B cell (primary cell): ENCODE results near the gene USP46. TPM values are rescaled to one million over a fixed set of nuclear protein-coding genes. Genes with fewer than 3 reads are reported as not detected.

Source experiments
- ATAC-seq: fragments of 200-7000 bp; cut with Tn5 transposase; one replicate; pipeline ENCODE4 v1.10.0; 2021; ENCODE audit warnings: low read depth, mild to moderate bottlenecking, moderate number of reproducible peaks, moderate library complexity
- CTCF ChIA-PET: fragments of 350-600 bp; sonication (Branson Sonifier 250); formaldehyde crosslinking; loops from one replicate; lab custom pipeline; 2021; ENCODE audit warnings: antibody characterized with exemption, inconsistent platforms; lab: Charles Lee
- POLR2A ChIA-PET: fragments of 350-600 bp; sonication (Branson Sonifier 250); formaldehyde crosslinking; loops from one replicate; lab custom pipeline; 2021; ENCODE audit warnings: antibody characterized with exemption; lab: Charles Lee
- DNase-seq: peaks from one replicate; pipeline ENCODE4 v3.0.0; 2013
- H2AFZ ChIP-seq: 2 replicates; pipeline ENCODE4 v1.6.1; 2012; ENCODE audit warnings: mild to moderate bottlenecking, low read depth, low read length; ENCODE audit not compliant: insufficient read depth, poor library complexity, severe bottlenecking
- H3K27ac ChIP-seq, 2 donors: 1 replicate in 1 of 2; 2 replicates in 1 of 2; pipeline ENCODE4 v1.5.1; 2012 to 2013; ENCODE audit warnings: low read length in 2 of 2, mild to moderate bottlenecking in 2 of 2, moderate library complexity in 1 of 2
- H3K27me3 ChIP-seq, 4 experiments: fragments of 200-600 bp in 1 of 4; sonication (generic) in 1 of 4; replicated peaks in 1 of 4; 1 replicate in 2 of 4; 2 replicates in 2 of 4; pipeline versions ENCODE4 v1.6.1 to v1.7.0; 2013 to 2016; ENCODE audit warnings: low read length in 3 of 4, mild to moderate bottlenecking in 2 of 4, mixed read lengths in 1 of 4, moderate library complexity in 1 of 4; ENCODE audit not compliant: insufficient read depth in 4 of 4, control insufficient read depth in 3 of 4; ENCODE audit errors: control extremely low read depth in 1 of 4
- H3K36me3 ChIP-seq, 2 experiments: replicated peaks in 1 of 2; 1 replicate in 1 of 2; 2 replicates in 1 of 2; pipeline versions ENCODE4 v1.6.1 to v1.7.1; 2013; ENCODE audit warnings: low read length in 1 of 2; ENCODE audit not compliant: insufficient read depth in 2 of 2, control insufficient read depth in 1 of 2; ENCODE audit errors: control extremely low read depth in 1 of 2, extremely low read depth in 1 of 2
- H3K4me1 ChIP-seq, 2 donors: fragments of 200-600 bp in 1 of 2; sonication (generic) in 1 of 2; 1 replicate in 1 of 2; 2 replicates in 1 of 2; pipeline versions ENCODE4 v1.5.1 to v1.6.1; 2013 to 2017; ENCODE audit warnings: low read length in 2 of 2; ENCODE audit not compliant: control insufficient read depth in 2 of 2, insufficient read depth in 2 of 2
- H3K4me2 ChIP-seq: replicated peaks from 2 replicates; pipeline ENCODE3; 2012; ENCODE audit warnings: mild to moderate bottlenecking, low read depth, low read length; ENCODE audit not compliant: poor library complexity, severe bottlenecking
- H3K4me3 ChIP-seq, 5 experiments: fragments of 200-600 bp in 1 of 5; sonication (generic) in 1 of 5; 1 replicate in 3 of 5; 2 replicates in 2 of 5; pipeline versions ENCODE4 v1.5.1 to v1.7.0; 2011 to 2016; ENCODE audit warnings: low read length in 4 of 5, mild to moderate bottlenecking in 4 of 5, low read depth in 2 of 5, control low read depth in 1 of 5, moderate library complexity in 1 of 5; ENCODE audit not compliant: insufficient read depth in 1 of 5; ENCODE audit errors: control extremely low read depth in 1 of 5, extremely low read depth in 1 of 5
- H3K79me2 ChIP-seq: fragments of 200-600 bp; sonication (generic); one replicate; pipeline ENCODE4 v1.6.0; 2016; ENCODE audit warnings: low read length; ENCODE audit not compliant: control insufficient read depth, insufficient read depth
- H3K9ac ChIP-seq: fragments of 200-600 bp; sonication (generic); 2 replicates; pipeline ENCODE4 v1.6.1; 2017; ENCODE audit warnings: mild to moderate bottlenecking, low read length, moderate library complexity
- H3K9me3 ChIP-seq, 3 donors: one replicate each; pipeline versions ENCODE4 v1.6.1 to v1.7.1; 2013; ENCODE audit warnings: low read length in 2 of 3; ENCODE audit not compliant: control insufficient read depth in 2 of 3, insufficient read depth in 1 of 3; ENCODE audit errors: control extremely low read depth in 1 of 3
- H4K20me1 ChIP-seq: 2 replicates; pipeline ENCODE4 v1.6.0; 2012; ENCODE audit warnings: mild to moderate bottlenecking, low read length; ENCODE audit not compliant: insufficient read depth, control insufficient read depth, poor library complexity, severe bottlenecking
- H3K27ac Mint-ChIP-seq: one replicate; pipeline ENCODE4 v1.8.0; 2021; ENCODE audit warnings: mixed read lengths
- H3K27me3 Mint-ChIP-seq: one replicate; pipeline ENCODE4 v1.8.0; 2021; ENCODE audit warnings: mixed read lengths
- H3K4me1 Mint-ChIP-seq: one replicate; pipeline ENCODE4 v1.8.0; 2021; ENCODE audit warnings: mixed read lengths
- H3K4me3 Mint-ChIP-seq: one replicate; pipeline ENCODE4 v1.8.0; 2021; ENCODE audit warnings: mixed read lengths
- H3K9me3 Mint-ChIP-seq: one replicate; pipeline ENCODE4 v1.8.0; 2022; ENCODE audit warnings: mixed read lengths; ENCODE audit not compliant: insufficient read depth
- EZH2 ChIP-seq: IDR thresholded peaks from 2 replicates; pipeline ENCODE4 v1.6.1; 2012; ENCODE audit warnings: borderline replicate concordance, low read depth, mild to moderate bottlenecking, moderate library complexity, low read length; ENCODE audit not compliant: insufficient read depth, poor library complexity, severe bottlenecking
- WGBS: methylation state at CpG from one replicate; pipeline ENCODE4 v1.1.5; 2013; ENCODE audit warnings: missing lambda C conversion rate; ENCODE audit not compliant: insufficient coverage; 5-methylcytosine and 5-hydroxymethylcytosine counted together
- intact Hi-C: fragments of 100-400 bp; cut with micrococcal nuclease; formaldehyde crosslinking; loops from one replicate; pipeline ENCODE4 v1.10.0; 2022
- polyA plus RNA-seq: library from polyadenylated mRNA; depleted of rRNA; stranded (reverse); fragments of >200 nt; gene quantifications from 2 replicates; pipeline ENCODE4 v1.2.3, GENCODE V29; 2012
- total RNA-seq, 2 donors: library from RNA; stranded (reverse); fragments of 120-200 nt in 1 of 2; gene quantifications; 1 replicate in 1 of 2; 2 replicates in 1 of 2; pipeline versions ENCODE4 v1.2.3 to v1.2.4, GENCODE V29; 2013 to 2022
- TF ChIP-seq, protein P1 (sequence below): fragments of 200-600 bp; IDR thresholded peaks from one replicate; pipeline ENCODE4 v1.8.0; 2022; ENCODE audit warnings: antibody characterized with exemption, mild to moderate bottlenecking

The USP46 gene
- total and polyA plus RNA-seq, 2 donors (not counting 1 experiment from before 2014, with no cell fraction given), result 1.8 to 11.8 TPM

DNA sequence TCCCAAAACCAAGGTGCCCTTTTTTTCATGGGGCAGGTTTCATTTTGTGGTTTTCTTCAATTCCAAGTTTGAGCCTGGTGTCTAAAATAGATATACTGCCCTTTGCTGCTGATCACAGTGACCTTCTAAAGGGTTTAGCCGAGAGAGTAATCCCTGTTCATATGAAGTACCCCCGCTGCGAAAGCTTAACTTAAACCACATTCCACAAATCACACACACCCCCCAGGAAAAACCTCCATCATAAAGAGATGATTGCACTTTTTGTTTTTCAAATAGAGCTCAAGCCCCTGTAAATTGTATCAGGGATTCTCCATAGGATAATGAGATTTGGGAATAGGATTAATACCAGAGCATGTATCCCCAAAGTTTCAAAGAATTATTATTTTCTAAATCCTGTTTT lies 90.8 kb downstream of the USP46 start:
- H3K4me3 Mint-ChIP-seq, result no peak overlapping the region

DNA sequence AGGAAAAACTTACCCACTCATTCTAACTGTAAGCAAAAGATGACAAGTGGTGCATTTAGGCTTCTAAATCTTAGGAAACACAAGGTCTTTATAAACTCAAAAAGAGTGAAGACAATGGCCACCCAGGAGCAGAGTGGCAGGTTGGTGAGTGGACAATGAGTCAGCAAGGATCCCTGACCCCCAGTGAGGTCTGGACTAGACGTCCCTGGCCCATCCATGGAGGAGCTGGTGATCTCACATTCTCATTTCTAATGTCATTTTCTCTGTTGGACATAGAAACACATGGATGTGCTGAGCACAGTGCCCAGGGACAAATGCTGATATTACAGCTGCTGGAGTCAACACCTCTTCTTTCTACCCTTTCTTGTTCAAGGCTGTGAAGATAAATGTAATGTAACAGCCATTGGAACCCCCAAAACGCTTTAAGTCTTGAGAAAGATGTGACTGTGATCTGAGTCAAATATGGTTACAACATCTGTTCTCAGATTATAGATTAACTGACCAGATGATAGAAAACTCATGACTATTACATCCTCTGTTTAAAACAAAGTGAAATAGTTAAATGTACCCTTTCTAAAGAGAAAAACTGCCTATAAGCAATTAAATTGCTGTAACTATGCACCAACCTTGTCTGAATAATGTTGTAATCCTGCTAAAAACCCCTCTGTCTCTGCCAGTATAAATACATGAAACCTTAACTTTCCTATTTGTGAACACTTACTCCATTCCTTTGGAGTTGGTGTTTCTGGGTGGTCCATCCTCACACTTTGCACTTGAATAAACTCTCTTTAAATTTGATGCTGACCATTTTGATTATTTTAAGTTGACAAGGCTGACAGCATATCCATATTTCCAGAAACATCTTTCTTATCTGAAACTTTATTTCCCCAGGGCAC lies 92.7 kb downstream of the USP46 start:
- Histone ChIP-seq H3K36me3 (no peaks in the 10 kb centered on the region), H3K9ac (no peak overlapping the region), H3K4me2 (no peak overlapping the region), H2AFZ (no peak overlapping the region), H3K4me3 (no peak overlapping the region), H3K27ac (no peak overlapping the region), H4K20me1 (no peaks in the 10 kb centered on the region), H3K4me1 (no peaks in the 10 kb centered on the region), H3K27me3 (peaks cover 0 to 3% (median 0%) of the 10 kb centered on the region in 4 experiments), H3K9me3 (no peaks in the 10 kb centered on the region), H3K79me2 (no peaks in the 10 kb centered on the region)
- TF ChIP-seq EZH2, result no peak
- TF ChIP-seq, protein P1, sequence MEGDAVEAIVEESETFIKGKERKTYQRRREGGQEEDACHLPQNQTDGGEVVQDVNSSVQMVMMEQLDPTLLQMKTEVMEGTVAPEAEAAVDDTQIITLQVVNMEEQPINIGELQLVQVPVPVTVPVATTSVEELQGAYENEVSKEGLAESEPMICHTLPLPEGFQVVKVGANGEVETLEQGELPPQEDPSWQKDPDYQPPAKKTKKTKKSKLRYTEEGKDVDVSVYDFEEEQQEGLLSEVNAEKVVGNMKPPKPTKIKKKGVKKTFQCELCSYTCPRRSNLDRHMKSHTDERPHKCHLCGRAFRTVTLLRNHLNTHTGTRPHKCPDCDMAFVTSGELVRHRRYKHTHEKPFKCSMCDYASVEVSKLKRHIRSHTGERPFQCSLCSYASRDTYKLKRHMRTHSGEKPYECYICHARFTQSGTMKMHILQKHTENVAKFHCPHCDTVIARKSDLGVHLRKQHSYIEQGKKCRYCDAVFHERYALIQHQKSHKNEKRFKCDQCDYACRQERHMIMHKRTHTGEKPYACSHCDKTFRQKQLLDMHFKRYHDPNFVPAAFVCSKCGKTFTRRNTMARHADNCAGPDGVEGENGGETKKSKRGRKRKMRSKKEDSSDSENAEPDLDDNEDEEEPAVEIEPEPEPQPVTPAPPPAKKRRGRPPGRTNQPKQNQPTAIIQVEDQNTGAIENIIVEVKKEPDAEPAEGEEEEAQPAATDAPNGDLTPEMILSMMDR, result no peak
- H3K9me3 Mint-ChIP-seq, result peaks cover 2% of the 10 kb centered on the region
- H3K27me3 Mint-ChIP-seq, result peaks cover 35% of the 10 kb centered on the region
- ATAC-seq (no peak), DNase-seq (no peak)
- ChIA-PET CTCF (no interaction called here), POLR2A (no interaction called here)
- no peak overlapping the region for H3K4me3 Mint-ChIP-seq
- intact Hi-C loops, result no loop called here
- WGBS, result 57% methylated on average over 1 of the region's 2 CpGs
- no peaks in the 10 kb centered on the region for H3K4me1 Mint-ChIP-seq
- no peak overlapping the region for H3K27ac Mint-ChIP-seq

More for the DNA sequence above, 90.8 kb downstream of the USP46 start:
- Histone ChIP-seq H3K9ac (no peak overlapping the region), H4K20me1 (no peaks in the 10 kb centered on the region), H3K27ac (no peak overlapping the region), H3K4me3 (no peak overlapping the region), H3K27me3 (peaks cover 0 to 3% (median 0%) of the 10 kb centered on the region in 4 experiments), H3K9me3 (no peaks in the 10 kb centered on the region), H3K36me3 (no peaks in the 10 kb centered on the region), H2AFZ (no peak overlapping the region), H3K4me2 (no peak overlapping the region), H3K79me2 (no peaks in the 10 kb centered on the region), H3K4me1 (no peaks in the 10 kb centered on the region)
- ChIA-PET CTCF (interaction anchor here (1.1 to 1.2 kb wide), 2 partner anchors 22 to 23 kb away, joined by 3 to 4 read pairs; no protein-coding TSS in a partner anchor), POLR2A (no interaction called here)
- Mint-ChIP-seq H3K27me3 (peaks cover 26% of the 10 kb centered on the region), H3K27ac (no peak overlapping the region), H3K4me1 (no peaks in the 10 kb centered on the region), H3K9me3 (peaks cover 2% of the 10 kb centered on the region)
- TF ChIP-seq EZH2, result no peak
- TF ChIP-seq, protein P1, result no peak
- no peak for ATAC-seq
- DNase-seq, result no peak
- intact Hi-C loops, result no loop called here
- WGBS, result no CpG with 5 or more reads among the region's 3 CpGs
